ENCODE results near the gene MRPS34.
"Not testable (repeated sequence)": the region's sequence is repeated elsewhere in the genome, so short reads cannot be mapped to it uniquely, and the experiment has no call there.

The MRPS34 gene

GRCh38 chr16:1772908-1773702 lies at the start of gene MRPS34:
Gene MRPS34, minus strand, starts transcription at chr16:1773134. Its CDS starts 15 bp downstream, at chr16:1773119.
- peak; percentile 62 for DNase-seq

- no peak for DNase-seq
Measured at GRCh38 chr16:1821861-1822611, 49.1 kb upstream of the MRPS34 start.

- no peak for DNase-seq
Measured at GRCh38 chr16:1820946-1821290, 48.0 kb upstream of the MRPS34 start.

- DNase-seq, result no peak
Measured at GRCh38 chr16:1820096-1820945, 47.4 kb upstream of the MRPS34 start.

- no peak for DNase-seq
Measured at GRCh38 chr16:1819611-1820010, 46.7 kb upstream of the MRPS34 start.

GRCh38 chr16:1818873-1819525 lies 46.1 kb upstream of the MRPS34 start:
- DNase-seq, result no peak

GRCh38 chr16:1818204-1818872 lies 45.4 kb upstream of the MRPS34 start:
- DNase-seq, result no peak

- DNase-seq, result no peak
Measured at GRCh38 chr16:1817716-1818115, 44.8 kb upstream of the MRPS34 start.

GRCh38 chr16:1817276-1817589 lies 44.3 kb upstream of the MRPS34 start:
- no peak for DNase-seq

- no peak for DNase-seq
Measured at GRCh38 chr16:1816396-1817275, 43.7 kb upstream of the MRPS34 start.

GRCh38 chr16:1815461-1815860 lies 42.5 kb upstream of the MRPS34 start:
- no peak for DNase-seq

GRCh38 chr16:1812732-1813163 lies 39.8 kb upstream of the MRPS34 start:
- peak; percentile 9 for DNase-seq

GRCh38 chr16:1810536-1810935 lies 37.6 kb upstream of the MRPS34 start:
- no peak for DNase-seq

- no peak for DNase-seq
Measured at GRCh38 chr16:1810106-1810505, 37.2 kb upstream of the MRPS34 start.

- no peak for DNase-seq
Measured at GRCh38 chr16:1809281-1809801, 36.4 kb upstream of the MRPS34 start.

- DNase-seq, result no peak
Measured at GRCh38 chr16:1808691-1809090, 35.8 kb upstream of the MRPS34 start.

- DNase-seq, result no peak
Measured at GRCh38 chr16:1807626-1808025, 34.7 kb upstream of the MRPS34 start.

GRCh38 chr16:1800701-1801100 lies 27.8 kb upstream of the MRPS34 start:
- no peak for DNase-seq

GRCh38 chr16:1799263-1799662 lies 26.3 kb upstream of the MRPS34 start:
- DNase-seq, result not testable (repeated sequence)

GRCh38 chr16:1794908-1795666 lies 22.2 kb upstream of the MRPS34 start:
- no peak for DNase-seq

Measured in SHP77 treated with DMSO at 0.1 percent for 48 hours (cell line).